ENCODE results near the gene SUSD1.

GRCh38 chr9:112047538-112048066 lies 127.5 kb downstream of the SUSD1 start:
- TF ChIP-seq EZH2 (IDR thresholded peaks at IDR 0.05; ENCODE audit: insufficient read depth, poor library complexity, severe bottlenecking) (no peak), EZH2phosphoT487 (IDR thresholded peaks at IDR 0.05; ENCODE audit: insufficient read depth, low read depth) (no peak)
